ENCODE measurements around the gene MAP6D1.

The MAP6D1 gene

DNA sequence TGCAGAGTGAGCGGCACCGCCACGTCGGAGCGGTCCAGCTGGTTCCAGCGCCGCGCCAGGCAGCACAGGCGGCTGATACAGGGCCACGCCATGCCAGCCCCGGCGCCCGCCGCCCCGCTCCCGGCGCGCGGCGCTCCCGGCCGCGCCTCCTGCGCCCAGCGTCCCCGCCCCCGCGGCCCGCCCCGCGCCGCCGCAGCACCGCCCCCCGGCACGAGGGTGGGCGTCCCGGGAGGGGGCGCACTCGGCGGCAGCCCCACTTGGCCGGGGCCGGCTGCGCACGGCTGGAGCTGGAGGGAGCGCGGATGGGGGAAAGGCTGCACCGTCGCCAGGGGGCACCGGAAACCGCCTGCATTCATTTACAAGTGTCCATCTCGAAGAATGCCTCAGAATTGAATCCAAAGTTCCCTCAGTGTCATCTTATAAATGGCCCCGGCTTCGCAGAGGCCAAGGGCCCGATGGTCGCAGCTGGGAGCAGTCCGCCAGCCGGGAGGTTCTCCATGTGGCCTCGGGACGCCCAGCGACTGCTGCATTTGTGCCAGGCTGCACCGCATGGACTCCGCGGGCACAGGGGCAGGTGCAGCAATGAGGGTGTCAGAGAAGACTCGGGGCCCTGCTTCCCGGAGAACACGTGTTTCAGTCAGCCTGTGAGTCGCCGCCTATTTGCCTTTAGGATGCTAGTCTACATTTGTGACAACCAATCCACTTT, at the start of gene MAP6D1:
MAP6D1 (minus strand) TSS at position 122 of the 706 bp plus-strand sequence; CDS start at position 92, 30 bp downstream.
- DNase-seq = peak; percentile 14

DNA sequence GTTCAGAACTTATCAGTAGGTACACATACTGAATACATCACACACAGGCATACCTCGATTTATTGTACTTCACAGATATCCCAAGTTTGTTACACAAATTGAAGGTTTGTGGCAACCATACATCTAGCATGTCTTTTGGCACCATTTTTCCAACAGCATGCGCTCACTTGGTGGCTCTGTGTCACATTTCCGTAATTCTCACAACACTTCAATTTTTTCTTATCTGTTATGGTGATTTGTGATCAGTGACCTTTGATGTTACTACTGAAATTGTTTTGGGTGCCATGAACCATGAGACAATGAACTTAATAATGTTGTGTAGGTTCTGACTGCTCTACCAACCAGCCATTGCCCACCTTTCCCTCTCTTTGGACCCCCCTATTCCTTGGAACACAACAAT, 48.5 kb upstream of the MAP6D1 start:
- DNase-seq = no peak

DNA sequence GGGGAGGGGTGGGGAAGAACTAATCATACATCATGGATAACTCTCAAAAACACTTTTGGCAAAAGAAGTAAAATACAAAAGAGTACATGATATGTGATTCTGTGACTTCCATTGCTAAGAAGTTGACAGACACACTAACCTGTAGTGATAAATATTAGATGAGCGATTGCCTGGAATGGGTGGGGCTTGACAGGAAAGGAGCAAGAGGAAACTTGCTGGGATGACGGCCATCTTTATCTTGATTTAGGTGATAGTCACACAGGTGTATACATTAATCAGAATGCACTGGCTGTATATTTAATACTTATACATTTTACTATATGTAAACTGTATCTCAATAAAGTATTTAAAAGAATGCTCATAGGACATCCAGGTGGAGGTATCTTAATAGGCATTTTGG, 46.2 kb upstream of the MAP6D1 start:
- DNase-seq = no peak

DNA sequence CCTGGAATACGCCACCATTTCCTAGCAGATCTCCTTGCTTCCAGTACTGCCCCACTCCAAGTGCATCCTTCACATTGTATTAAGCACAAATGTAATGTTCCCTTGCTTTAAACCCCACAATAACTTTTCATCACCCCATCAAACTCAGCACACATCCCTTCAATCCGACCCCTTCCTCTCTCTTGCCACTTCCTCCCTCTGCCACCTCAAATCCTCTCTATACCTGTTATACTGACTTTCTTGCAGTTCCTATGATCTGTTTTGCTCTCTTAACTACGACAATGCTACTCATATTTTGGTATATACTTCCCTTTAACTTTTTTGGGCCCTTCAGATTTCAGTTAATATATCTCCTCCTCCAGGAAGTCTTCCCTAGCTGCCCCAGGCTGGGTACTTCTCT, 45.2 kb upstream of the MAP6D1 start:
- no peak for DNase-seq

DNA sequence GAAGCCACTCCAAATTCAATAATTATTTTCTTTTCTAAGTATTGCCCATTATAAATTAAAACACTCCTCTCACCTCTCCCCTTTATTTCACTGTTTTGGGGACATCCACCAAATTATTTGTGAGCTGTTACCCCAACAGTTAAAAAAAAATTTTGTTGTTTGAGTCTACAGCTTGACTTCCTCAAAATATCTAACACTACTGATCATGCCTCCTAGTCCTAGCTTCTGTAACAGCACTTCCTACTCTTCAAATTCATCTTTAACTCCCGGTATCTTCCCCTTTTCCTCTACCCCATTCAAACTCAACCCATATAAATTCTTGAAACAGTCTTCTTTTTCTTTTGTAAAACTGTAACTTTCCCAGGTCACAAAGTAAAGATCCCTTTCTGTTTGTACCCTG, 43.4 kb upstream of the MAP6D1 start:
- DNase-seq = no peak

DNA sequence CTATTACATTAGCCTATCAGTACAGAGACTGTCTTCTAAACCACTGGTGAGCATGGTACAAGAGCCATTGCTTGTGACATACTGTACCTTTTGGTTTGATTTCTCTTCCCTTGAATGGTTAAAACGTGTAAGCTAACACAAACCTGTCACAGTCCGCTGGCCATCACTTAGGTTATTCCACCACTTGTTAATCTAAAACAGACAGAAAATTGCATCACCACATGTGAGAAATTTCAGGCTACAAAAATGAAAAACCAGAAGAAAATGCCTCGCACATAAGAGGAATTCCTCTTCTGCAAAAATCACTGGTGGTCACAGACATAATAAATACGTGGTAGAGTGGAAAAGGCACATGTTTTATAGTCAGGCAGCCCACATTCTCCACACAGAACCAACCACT, 37.2 kb upstream of the MAP6D1 start:
- no peak for DNase-seq

DNA sequence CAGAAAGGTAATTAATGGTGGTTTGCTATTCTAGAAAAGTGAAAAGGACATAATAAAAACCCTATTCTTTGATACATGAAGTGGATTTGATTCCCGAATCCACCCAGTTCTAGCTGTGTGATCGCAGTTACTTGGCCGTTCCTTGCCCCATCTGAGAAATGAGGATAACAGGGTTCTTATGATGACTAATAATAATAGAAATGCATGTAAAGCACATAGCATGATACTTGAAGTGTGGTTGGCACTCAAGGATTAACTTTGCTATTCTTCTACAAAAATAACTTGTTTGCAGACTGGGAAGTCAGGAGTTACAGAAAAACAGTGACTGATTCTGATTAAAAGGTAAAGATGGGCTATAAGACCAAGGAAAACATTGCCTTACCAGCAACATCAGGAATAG, 32.5 kb upstream of the MAP6D1 start:
- DNase-seq = no peak

DNA sequence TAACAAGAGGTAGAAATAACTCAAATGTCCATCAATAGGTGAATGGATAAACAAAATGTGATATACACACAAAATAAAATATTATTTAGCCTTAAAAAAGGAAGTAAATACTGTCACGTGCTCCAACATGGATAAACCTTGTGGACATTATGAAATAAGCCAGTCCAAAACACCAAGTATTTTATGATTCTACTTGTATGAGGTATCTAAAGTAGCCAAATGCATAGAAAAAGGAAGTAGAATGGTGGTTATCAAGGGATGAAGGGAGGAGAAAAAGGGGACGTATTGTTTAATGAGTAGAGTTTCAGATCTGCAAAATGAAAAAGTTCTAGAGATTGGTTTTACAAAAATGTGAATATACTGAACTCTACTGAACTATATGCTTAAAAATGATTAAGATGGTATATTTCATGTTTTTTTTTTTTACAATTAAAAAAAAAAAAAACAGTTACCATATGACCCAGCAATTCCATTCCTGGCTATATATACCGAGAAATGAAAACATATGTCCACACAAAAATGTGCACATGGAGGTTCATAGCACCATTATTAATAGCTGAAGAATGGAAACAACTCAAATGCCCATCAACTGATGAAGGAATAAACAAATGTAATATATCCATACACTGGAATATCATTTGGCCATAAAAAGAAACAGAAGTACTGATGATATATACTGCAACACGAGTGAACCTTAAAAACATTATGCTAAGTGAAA, 29.1 kb upstream of the MAP6D1 start:
- DNase-seq = no peak

DNA sequence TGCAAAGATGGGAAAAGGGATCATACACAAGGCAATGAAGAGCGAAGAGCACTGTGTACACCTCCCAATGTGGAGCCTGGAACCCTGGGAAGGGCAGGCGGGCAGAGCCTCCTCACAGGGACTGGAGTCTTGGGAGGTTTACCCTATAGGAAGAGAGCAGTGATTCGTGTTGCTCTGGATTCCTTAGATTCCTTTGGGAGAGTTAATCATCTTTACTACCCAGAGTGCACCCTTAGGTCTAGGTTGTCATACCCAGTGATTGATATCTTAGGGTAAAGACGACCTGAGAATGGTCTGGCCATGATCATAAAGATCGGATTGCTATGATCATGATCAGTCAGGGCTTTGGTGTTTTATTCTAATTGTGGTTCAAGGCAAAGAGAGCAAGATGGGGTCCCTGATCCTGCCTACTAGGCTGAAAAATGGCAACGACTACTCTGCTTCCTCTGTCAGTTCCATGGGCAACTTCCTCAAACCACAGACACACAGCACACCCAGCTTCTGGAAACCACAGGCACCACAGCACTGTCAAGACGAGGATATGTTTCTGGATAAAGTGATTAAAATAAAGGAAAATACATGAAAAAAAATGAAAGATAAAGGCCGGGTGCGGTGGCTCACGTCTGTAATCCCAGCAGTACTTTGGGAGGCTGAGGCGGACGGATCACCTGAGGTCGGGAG, 20.4 kb upstream of the MAP6D1 start:
- no peak for DNase-seq

DNA sequence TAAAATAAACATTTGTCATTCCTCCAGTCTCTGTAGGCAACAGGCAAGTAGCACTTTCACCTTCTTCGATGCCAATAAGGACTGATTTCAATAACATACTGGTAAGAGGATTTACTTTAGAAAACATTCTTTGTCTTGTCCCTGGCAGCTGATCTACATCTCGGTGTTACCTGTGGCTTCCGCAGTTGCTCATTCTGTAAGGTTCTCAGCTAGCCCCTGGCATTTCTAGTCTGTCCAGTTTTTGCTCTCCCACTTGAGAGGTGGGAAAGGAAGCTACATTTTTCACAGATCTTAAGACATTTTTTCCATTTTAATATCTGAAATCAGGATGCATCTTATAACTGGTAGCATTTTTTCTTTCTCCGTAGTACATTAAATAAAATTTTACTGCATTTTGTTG, 19.7 kb upstream of the MAP6D1 start:
- no peak for DNase-seq

DNA sequence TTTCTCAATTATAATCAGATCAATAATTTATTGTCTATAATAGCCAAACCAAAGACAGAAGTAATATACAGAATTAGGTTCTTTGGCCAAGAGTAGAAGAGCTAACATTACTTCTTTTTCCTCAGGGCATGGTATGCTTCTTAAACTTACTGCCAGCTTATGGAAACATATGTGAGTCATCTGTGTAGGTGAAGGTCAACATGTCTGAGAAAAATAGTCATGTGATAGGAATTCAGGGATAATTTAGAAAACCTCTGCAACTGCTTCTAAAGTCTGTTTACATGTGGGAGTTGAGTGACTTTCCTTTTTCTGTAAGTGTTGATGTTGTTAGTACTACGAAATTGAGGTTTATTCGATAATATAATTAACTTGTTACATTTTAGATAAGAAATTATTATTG, 19.2 kb upstream of the MAP6D1 start:
- no peak for DNase-seq

DNA sequence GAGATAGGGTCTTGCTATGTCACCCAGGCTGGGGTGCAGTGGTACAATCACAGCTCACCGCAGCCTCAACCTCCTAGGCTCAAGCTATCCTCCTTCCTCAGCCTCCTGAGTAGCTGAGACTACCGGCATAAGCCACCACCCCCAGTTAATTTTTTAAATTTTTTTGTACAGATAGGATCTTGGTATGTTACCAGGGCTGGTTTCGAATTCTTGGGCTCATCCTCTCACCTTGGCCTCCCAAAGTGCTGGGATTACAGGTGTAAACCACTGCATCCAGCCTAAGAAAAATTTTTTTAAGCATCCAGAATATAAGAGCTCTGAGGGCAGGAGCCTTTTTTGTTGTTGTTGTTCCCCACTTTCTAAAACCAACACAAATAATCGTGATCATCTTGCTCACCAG, 14.4 kb upstream of the MAP6D1 start:
- DNase-seq = no peak

DNA sequence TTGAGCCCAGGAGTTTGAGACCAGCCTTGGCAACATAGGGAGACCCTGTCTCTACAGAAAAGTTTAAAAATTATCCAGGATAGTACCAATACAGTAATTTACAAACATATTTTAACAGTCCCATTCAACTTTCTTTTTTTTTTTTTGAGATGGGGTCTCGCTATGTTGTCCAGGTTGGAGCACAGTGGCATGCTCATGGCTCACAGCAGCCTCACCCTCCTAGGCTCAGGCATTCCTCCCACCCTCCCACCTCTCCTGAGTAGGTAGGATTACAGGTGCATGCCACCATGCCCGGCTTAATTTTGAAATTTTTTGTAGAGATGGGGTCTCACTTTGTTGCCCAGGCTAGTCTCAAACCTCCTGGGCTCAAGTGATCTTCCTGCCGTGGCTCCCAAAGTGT, 12.5 kb upstream of the MAP6D1 start:
- DNase-seq = no peak

DNA sequence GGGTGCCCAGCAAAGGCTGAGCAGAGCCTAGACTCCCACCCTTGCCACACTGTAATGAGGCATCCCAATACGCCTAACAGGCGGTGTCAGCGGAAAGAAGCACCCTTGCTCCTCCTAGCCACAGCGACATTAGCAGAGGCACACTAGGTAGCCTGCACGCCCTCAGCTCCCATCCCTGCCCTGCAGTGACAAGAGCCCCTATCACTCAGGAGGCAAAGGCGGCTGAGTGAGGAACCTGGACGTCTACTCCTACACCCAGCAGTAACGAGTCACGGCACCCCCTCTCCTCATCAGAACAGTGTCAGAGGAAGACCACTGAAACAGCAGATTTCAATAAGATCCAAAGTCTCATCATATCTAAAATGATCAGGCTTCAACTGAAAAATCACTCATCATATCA, 12.0 kb upstream of the MAP6D1 start:
- no peak for DNase-seq

DNA sequence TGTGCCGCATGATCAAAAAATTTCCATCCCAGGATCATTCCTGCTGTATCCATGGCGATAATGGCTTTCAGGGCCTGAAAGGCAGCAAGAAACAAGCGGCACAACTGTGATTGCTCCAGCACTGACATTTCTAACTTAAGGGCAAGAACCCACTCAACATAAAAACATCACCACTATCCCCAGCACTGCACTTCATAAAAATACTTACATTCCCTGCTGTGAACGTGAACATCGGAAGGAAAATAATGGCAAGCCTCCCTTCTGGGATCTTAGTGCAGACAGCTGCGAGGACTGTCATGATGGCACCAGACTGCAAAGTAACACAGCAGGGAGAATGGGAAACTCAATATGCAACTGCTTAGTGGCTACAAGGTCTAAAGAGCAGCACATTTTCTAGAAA, 8.1 kb upstream of the MAP6D1 start:
- no peak for DNase-seq

DNA sequence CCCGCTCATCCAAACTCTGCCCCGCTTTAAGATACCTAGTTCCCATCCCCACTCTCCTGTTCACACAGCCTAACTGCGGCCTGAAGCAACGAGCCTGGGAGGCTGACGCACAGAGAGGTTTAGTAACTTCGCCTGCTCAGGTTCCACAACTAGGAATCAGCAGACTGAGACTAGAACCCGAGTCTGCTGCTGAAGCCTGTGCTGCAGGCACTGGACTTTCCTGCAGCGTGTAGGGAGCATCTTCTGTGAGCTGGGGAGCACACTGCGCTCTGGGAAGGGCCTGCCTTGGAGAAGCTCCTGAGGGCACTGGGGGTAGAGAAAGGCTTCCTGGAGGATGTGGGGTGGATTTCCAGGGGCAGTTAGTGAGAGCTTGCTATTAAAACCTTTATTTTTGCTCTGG, 4.8 kb upstream of the MAP6D1 start:
- no peak for DNase-seq

DNA sequence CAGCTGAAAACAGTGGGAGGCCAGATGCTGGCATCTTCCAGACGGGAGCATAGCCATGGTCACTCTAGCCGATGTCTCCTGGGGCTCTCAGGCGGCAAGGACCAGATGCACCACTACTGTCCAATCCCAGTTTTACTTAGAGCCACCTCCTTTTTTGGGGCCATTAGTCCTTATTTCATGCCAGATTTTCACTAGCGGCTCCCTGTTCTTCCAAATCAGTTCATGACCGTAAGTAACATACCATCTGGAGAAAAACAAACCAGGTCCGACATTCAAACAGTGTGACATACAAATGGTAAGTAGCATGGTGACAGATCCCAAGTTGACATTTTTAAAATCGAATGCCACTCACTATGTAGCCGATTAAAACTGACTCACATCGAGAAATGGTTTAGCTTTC, 4.1 kb upstream of the MAP6D1 start:
- DNase-seq = no peak

DNA sequence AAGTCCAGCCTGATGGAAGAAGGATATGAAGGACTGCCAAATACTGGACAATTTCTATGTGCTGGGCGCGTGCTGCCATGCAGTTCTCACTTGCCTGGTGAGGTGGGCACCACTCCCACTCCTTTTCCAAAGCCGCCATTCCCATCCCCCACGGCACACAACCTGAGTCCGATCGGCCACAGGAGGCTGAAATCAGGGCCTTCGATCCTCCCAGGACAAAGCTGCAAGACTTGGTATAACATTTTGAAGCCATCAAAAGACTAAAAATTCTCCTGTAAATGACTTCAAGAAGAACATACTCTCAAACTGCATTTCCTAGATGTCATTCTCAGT, 3.1 kb upstream of the MAP6D1 start:
- DNase-seq = no peak

DNA sequence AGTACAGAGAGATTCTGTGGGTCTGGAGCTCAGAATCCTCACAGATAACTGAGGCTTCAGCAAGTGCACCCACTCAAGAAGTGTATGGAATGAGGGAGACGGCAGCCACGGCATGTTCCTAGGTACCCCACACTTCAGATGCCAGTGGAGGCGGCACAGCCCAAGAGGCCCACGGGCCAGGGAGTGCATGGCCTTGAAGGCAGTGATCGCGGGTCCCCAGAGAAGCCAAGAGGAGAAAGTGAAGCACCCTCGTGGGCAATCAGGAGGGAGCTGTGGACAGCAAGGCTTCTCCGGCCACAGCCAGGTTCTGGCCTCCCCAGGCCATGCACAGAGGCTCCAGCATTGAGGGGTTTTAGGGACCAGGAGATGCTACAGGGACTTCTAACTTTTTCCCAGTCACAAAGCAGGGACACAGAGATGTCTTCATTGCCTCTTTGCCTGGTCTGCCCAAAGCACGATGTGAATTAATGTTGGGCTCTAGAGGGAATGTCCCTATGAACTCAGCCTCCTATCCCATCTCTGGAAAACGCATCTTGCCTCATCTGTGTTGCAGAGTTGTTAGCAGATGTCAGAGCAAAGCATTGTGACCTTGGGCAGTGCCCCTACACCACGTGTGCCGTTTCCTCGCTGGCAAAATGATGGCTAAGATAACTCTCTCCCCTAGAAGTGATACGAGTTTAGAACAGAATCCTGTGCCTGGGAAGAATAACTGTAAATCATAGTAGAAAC, 2.6 kb upstream of the MAP6D1 start:
- DNase-seq = no peak

DNA sequence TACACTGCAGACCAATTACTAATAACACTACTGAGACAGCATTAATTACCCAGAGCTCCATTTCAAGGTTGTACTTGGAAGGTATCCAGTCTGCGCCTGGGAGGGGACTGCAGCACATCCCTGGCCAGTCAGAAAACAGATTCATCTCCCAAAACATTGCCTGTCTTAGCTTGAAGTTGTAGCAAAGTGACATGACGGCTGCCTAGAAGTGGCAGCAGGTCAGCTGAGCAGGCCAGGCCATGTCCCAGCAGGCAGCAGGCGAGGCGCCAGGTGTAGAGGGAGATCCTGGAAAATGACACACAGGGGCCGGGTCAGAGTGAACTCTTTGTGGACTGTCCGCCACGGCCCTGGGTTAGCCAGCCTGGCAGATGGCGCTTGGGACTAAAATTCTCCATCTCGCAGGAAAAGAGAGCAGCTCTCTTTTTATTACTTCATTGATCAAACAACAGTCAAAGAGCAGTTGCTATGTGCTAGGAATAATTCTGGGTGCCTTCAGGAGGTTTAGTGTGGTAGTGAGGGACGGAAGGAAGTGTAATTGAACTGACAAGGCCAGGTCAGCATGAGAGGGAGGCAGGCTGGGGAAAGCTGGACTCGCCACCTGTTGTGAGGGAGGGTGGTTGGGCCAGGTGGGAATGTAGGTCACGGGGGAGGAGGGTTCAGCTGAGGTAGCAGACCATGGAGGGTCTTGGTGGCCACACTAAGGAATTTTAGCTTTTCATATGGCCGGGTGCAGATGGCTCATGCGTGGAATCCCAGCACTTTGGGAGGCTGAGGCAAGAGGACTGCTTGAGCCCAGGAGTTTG, 1.3 kb upstream of the MAP6D1 start:
- no peak for DNase-seq

DNA sequence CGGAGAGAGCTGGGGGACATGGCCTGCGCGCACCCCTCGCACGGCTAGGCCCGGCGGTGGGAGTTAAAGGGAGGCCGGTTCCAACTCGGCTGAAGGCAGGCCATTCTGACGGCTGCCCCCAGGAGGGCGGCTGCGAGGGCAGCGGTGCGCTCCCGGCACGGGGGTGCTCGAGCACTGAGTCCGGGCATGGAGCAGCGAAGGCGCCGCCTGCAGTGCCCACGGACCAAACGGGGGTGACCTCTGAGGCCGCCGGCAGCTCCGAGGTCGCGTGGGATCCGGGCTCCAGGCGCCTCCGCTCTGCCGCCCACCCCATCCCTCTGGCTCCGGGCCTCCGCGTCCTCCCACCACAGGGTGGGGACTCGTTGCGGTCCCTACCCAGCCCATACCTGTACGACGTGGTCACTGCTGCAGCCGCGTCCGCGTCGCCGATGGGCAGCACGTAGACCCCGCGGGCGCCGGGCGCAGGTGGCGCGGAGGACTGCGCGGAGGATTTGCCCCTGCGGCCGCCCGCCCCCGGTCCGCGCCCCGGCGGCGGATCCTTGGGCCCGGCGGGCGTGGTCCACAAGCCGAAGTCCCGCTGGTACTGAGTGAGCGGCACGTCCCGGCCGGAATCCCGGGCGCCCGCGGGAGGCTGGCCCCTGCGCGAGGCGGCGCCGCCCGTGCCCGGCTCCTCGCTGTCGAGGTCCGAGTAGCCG, 469 bp downstream of the MAP6D1 start:
- no peak for DNase-seq

DNA sequence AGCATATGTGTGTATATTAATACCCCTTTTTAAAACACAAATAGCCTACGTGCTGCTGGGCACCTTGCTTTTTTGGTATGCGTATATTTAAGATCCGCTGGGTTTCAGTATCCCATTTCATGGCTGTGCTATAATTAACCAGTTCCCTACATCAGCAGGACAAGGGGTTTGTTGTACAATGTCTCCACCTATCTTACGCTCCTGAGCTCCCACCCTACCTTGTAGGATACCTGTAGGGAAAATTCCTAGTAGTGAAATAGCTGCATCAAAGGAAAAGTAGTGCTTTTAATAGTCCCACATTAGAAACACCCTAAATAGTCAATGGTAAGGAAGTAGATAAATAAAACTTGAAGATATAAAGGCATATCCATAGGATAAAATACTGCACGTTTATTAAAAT, 1.4 kb downstream of the MAP6D1 start:
- no peak for DNase-seq

Measured in activated CD4-positive, alpha-beta T cell treated with anti-CD3 and anti-CD28 coated beads, Interleukin-2, amount 50 U/mL, for 1 hour (primary cell).